ENCODE measurements around the gene CH25H. TPM values are rescaled to one million over a fixed set of nuclear protein-coding genes. Genes with fewer than 3 reads are reported as not detected.
A peak's percentile ranks its signal among the peaks of the same experiment; 100 is the strongest.
"Not testable (repeated sequence)": the region's sequence is repeated elsewhere in the genome, so short reads cannot be mapped to it uniquely, and the experiment has no call there.

Gene CH25H, protein sequence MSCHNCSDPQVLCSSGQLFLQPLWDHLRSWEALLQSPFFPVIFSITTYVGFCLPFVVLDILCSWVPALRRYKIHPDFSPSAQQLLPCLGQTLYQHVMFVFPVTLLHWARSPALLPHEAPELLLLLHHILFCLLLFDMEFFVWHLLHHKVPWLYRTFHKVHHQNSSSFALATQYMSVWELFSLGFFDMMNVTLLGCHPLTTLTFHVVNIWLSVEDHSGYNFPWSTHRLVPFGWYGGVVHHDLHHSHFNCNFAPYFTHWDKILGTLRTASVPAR
- 3.2 and 5.1 TPM in 2 replicates for total RNA-seq (2014; rRNA removed; shearing (Covaris generic))

DNA sequence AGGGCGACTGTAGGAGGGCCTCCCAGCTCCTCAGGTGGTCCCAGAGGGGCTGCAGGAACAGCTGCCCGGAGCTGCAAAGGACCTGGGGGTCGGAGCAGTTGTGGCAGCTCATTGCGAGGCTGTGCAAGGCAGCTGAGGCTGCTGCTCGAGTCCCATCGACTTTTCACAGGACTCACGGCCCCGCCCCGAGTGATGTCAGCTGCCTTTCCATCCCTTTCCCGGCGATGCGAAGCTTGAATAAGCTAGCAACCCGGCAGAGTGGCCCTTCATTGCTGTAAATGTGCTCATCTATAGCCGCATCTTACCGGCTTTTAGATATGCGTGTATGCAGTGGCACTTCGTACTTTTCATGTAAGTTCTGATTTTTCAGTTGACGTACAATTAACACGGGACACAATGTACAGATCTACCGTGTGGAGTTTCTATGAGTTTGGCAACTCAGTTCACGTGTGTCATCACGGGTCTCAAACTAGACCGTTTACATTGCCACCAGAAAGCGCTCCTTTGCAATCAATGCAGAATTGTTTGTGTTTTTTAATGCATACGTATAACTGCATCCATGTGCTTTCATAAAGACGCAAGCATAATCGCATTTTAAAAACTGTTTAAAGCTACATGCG, at the start of gene CH25H:
Gene CH25H, minus strand, starts transcription at position 137 of the 620 bp plus-strand sequence. Its CDS starts 25 bp downstream, at position 112.
- DNase-seq (ENCODE audit: low read depth): peak; percentile 82

DNA sequence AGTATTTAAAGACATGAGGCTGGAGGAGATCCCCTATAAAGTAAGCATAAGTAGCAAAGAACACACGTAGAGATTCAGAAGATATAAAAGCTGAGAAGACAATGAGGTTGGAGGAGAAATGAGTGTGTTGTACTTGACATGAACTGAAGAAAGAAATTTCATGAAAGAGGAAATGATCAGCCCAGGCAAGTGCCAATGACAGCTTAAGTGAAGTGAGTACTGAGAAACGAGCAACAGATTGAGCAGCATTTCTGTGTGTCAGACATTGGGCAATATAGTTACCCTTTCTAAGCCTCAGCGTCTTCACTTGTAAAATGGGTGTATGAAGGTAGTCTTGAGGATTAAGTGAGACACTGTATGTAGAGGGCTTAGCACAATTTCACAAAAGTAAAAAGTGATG, 49.2 kb upstream of the CH25H start:
- no peak for DNase-seq (ENCODE audit: low read depth)

DNA sequence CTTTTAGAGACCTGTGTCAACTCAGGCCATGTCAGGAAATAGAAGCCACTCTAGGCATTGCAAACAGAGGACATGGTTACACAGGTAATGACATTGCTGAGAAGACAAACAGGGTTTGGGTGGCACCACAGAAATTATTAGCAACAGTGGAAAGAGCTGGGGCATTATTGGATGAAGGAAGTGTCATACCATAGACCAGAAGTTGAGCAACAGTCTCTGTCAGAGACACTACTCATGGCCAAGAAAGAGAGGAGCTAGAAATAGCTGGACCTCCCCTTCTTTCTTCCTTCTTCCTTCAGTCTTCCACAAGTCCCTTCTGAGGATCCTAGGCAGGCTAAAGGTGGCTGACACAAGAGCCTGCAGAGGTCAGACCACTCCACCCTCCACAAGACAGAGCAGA, 48.7 kb upstream of the CH25H start:
- DNase-seq (ENCODE audit: low read depth): no peak

DNA sequence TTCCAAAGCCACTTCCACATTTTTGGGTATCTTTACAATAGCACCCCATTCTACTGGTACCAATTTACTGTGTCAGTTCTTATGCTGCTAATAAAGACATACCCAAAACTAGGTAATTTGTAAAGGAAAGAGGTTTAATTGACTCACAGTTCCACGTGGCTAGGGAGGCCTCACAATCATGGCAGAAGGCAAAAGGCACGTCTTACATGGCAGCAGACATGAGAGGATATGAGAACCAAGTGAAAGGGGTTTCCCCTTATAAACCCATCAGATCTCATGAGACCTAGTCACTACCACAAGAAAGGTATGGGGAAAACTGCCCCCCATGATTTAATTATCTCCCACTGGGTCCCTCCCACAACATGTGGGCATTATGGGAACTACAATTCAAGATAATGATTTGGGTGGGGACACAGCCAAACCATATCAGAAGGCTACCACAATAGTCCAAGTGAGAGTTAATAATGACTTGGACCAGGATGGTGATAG, 48.0 kb upstream of the CH25H start:
- DNase-seq (ENCODE audit: low read depth): not testable (repeated sequence)

DNA sequence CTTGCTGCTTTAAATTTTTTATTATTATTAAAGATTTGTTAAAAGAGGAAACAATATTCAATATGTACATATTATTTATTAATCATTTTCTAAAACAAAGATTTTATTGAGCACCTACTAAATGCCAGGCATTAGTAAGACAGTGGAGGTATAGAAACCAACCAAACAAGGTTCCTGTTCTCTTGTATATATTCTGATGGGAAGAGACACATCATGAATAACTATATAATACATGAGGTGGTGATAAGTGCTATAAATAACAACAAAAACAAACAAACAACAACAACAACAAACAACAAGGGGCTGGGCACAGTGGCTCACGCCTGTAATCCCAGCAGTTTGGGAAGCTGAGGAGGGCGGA, 45.1 kb upstream of the CH25H start:
- no peak for DNase-seq (ENCODE audit: low read depth)

DNA sequence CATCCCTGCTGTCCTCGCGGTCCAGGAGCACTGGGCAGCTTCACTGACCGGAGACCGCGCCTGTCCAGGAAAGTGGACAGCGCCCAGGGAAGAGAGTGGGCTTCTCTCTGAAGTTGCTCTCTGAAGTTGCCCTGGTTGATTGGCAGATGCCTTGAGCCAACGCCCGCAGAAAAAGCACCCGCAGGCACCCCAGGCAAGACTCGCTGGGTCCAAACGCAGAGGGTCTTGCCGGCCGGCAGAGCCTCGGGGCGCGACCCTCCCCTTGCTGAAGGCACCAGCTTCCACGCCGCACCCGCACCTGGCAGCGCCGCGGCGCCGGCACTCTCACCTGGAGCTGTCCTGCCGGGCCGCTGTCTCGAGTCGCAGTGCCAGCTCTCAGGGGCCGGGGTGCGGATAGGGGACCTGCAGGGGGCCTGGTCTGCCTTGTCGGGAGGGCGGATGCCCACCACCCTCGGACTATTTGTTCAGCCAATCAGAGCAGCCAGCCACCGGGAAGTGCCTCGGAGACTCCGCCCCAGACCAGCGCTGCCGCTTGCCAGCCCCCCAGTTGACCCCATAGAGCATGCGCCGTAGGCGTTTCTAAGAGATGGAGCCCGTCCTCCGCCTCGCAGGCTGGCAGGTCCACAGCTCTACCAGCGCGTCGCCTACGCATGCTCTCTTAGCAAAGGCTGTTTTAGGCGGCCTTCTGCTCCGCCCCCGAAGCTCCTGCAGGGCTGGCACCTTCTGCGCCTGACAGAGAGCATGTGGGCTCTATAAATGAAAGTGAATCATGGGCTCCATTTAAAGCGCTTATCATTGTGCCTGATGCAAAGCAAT, 44.5 kb upstream of the CH25H start, which contains the start of gene LIPA:
Gene LIPA, minus strand, starts transcription at position 367 of the 816 bp plus-strand sequence. CDS start 4,127 bp downstream, outside the sequence.
- peak; percentile 99 for DNase-seq (ENCODE audit: low read depth)

DNA sequence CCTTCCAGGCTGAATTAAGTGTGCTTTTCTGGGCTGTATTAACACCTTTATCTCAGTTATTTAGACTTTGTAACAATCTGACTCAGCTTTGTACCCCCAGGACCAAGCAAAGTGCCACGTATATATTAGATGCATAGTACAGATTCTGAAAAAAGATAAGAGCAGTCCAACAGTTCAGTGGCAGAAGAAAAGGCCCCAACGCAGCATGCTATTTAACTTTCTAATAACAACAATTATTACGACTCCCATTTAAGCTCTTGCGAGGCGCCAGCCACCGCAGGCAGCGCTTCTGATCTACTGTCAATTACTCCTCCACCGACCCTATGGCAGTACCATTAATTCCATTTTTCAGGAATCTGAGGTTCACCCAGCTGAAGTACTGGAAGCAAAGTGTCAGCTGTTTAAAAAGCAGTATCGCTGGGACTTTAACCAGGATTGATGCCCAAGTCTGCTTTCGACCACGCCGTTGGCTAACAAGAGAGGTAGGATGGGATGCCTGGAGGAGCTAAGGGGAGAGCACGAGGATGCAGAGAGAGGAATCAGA, 43.8 kb upstream of the CH25H start:
- no peak for DNase-seq (ENCODE audit: low read depth)

DNA sequence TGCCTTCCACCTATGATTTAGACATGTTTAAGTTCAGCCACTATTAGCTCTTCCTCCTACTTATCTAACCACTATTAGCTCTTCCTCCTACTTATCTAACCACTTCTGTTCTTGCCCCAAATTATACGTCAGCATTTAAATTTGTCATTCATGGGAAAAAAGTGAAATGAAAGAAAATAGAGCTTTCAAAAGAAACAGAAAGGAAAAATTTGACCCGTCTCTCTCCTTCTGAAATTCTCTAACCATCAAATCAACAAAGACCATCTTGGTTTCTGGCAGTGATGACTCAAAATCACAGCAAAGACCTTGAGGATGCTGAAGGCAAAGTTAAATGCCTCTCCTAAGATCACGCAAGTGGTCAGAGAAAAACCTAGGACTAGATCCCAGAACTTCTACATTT, 41.9 kb upstream of the CH25H start:
- no peak for DNase-seq (ENCODE audit: low read depth)

DNA sequence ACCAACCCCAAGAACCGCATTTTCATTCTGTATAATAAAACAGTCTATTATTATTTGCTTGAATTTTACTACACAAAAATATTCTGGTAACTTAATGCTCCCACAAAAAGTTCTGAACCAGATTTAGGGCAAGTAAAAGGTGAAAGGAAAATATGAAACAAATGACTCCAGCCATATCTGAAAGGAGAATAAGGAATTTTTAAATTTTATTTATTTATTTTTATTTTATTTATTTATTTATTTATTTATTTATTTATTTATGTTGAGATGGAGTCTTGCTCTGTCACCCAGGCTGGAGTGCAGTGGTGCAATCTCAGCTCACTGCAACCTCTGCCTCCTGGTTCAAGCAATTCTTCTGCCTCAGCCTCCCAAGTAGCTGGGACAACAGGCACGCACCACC, 40.5 kb upstream of the CH25H start:
- DNase-seq (ENCODE audit: low read depth): not testable (repeated sequence)

DNA sequence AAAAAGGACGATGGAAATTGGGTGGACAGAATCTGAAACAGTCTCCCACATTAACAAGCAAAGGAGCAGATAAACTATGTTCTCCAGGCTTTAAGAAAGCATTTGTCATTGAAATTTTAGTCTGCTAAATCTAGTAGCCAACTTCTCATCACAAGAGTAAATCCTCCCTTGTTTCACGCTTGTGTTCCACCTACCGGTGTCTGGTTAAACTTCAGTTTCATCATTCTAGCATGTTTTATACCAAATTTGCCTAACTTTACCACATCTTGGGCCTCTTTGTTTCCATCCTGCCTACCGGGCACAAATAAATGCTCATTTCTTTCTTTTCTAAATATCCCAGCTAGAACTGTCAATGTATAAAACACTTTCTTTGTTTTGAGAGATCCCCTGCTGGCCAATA, 38.7 kb upstream of the CH25H start:
- no peak for DNase-seq (ENCODE audit: low read depth)

DNA sequence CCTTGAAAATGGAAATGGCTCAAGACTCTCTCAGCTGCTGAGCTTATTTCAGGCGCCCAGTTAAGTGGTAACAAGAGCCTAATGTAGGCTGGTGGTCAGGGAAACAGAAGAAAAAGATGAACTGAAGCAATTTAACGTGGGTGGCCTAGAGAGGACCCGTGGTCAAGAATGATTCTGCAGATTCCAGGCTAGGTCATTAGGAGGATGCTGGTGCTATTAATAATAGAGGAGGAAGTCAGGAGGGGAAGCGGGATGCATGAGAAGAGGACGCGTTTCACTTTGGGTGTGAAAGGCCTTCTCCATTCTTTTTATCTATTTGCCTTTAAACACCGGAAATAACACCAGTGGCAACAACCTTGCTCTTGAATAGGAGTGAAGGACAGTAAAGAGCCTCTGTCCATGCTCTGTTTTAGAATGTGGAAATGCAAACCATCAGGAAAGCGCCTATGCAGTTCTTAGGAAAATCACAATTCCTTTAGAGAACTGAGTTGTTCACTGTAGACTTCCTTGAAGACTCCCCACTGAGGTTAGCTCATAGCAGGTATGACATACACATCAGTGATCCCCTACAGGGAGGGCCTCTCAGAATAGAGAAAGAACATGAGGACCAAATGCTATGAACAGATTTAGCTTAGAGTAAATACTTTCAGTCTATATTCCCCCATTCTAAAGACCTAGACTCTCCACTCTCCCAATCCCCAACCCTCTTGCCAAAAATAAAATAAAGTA, 35.9 kb upstream of the CH25H start:
- no peak for DNase-seq (ENCODE audit: low read depth)

DNA sequence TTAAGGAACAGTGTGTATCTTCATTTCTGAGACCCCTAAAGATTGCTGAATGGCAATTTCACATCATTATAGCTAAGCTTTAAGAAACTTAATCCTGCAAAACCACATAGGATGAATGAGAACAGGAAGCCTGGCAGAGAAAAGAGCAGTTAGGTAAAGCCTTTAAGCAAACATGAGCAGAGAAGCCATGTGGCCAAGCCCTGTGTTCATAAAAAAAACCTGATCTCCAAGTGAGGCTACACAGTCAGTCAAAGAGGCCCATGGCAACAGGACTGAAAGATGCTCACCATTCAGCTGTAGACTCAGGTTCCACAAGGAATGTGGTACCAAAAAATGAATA, 35.2 kb upstream of the CH25H start:
- no peak for DNase-seq (ENCODE audit: low read depth)

DNA sequence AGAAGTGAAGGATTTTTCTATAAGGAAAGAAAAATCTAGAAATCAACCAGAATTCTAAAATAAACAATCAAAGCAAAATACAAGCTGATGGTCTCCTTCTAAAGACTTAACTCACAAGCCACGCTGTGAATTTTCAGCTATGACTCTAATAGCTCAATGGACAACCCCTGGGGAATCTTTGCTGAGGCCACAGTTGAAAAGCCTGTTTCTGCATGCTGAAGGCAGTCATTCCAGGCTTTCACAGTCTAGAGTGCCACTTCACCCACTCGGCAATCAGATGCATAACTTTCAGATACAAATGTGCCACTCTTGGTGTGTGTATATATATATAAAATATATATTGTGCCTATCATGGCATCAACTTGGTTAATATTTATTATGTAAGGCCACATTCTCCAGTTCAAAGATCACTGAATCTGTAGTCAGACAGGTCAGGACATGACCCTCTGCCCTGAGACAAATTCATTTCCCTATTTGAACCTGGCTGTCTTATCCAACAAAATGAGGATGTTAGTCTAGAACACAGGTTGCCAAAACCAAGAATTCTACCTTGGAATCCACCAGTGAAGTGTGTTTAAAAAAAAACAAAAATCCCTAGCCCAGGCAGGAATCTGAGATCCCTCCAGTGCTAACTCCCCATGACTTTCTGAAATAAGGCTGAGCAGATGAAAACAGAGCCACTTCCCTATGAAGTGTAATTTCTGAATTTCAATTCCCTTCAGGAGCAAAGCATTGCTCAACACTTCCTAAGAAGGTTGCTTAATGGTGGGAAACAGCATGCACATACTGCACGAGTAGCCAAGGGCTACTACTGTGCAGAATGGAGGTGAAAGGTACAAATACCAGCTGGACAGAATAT, 34.6 kb upstream of the CH25H start:
- DNase-seq (ENCODE audit: low read depth): no peak

DNA sequence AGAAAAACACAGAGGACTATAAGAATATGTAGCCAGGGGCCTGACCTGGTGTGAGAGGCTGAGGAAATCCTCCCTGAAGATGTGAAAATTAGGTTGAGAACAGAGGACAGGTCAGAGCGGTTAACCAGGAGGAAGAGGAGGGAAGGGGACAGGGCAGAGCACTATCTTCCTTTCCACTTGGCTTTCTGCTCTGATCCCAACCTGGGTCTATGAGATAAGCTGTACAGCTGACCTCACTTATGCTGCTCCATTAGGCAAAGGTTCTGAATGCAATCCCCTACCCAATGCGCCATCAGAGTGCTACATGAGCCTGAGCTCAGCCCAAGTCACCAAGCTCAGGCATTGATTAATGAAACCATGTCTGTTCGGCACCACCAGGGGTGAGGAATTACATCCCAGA, 33.9 kb upstream of the CH25H start:
- DNase-seq (ENCODE audit: low read depth): no peak

DNA sequence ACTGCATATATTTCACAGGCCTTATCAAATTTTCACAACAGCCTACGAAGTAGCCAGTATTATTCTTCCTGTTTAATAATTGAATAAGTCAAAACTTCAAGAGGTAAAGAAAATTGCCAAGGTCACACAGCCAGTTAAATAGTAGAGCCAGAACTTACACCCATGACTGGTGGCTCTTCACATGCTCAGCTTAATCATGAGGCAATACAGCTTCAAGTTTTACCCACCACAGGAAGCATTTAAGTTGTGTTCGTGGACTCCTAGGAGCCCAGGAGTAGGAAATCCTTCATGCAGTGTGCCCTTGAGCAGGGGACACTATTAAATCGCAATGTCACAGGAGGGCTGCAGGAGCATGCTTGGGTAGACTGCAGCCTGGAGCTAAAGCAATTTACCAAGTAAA, 33.4 kb upstream of the CH25H start:
- no peak for DNase-seq (ENCODE audit: low read depth)

DNA sequence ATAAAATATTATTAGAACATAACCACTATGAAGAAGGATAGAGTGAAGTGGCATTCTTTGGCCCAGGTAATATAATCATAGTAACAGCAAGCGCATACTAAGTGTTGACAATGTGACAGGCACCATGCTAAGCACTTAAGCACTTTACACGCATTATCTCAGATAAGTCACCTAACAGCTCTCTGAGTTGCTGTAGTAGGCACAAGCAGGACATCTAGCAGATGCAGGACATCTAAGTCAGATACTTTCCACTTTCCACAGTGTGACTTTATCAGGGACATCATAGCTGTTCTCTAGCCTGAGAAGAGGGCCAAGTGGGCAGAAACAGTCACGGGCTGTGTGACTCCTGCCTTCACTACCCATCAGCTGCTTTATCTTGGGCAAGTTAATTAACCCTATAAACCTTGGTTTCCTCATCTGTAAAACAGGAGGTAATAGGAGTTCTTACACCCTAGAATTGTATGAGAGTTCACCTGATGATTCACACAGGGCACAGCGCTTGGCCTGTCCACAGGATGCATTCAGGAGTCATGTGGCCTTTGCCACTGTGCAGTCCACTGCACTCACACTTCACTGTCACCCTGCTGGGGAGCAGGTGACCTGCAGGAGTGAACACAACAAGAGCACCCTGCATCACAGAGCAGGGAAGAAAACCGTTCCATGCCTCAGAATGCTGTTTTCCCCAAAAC, 32.0 kb upstream of the CH25H start:
- DNase-seq (ENCODE audit: low read depth): no peak

DNA sequence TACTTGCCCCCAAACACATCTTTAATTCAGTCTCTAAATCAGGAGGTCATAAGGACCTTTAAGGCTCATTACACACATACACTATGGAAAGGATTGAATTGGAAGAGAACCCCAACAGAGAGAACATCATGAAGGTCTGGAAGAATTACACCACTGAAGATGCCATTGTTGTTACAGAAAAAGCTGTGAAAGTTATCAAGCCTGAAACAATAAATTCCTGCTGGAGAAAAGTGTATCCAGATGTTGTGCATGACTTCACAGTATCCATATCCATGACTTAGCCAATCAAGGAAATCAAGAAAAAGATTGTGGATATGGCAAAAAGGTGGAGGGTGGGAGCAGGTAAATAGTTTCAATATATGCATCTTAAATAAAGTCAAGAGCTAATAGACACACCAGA, 30.7 kb upstream of the CH25H start:
- no peak for DNase-seq (ENCODE audit: low read depth)

DNA sequence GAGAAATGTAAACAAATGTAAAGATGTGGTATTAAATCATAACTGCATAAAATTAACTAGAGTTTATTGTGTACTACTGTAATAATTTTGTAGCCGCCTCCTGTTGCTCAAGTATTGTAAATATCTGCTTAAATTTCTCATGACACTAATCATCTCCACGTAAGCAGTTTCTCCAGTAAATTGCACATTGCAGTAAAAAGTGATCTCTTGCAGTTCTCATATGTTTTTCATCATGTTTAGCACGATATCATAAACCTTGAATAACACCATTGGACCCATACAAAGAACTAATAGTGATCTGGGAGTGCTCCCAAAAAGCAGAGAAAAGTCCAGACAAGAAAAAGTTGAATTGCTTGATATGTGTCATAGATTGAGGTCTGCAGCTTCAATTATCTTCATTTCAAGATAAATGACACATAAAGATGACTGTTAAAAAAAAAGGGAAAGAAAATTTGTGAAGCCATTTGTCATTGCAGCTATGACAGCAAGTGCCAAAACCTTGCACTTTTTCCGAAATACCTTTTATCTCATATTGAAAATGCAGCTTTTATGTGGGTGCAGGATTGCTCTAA, 29.2 kb upstream of the CH25H start:
- no peak for DNase-seq (ENCODE audit: low read depth)

DNA sequence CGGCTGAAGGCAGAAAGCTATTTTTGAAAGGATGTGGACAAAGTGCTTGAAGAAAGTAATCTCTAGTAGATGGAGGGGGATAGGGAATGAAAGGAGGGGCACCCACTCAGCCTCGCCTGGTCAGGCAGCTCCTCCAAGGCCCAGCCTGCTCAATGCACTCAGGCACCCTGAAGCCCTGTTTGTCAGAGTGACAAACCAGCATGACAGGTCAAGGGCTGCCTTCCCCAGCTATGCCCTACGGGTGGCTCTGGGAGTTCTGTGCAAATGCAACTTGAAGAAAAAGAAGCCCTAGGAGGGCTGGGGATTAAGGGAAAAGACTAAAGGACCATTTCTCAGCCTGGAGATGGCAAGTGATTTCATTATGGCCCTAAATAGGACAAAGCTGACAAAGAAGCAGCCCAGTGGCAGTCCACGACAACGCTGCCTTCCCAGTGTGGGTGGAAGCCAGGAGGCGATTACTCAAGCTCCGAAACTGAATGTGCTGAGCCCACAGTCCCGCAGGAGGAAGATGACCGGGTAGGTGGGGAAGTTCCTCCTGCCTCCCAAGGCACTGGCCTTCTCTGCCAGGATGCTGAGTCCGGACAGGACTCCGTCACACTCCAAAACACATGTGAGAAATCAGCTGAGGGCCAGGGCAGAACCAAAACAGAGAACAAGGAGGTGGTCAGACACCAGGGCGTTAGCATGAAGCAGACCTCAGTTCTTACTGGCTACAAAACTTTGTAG, 28.1 kb upstream of the CH25H start:
- DNase-seq (ENCODE audit: low read depth): no peak

Data from M059J (cell line).